Neural progenitor cell (in vitro differentiated cells): ENCODE data around the gene SLC38A10.

ENCODE experiments used
- EZH2 ChIP-seq: fragments of 200-600 bp; sonication (generic); IDR thresholded peaks from 2 replicates; pipeline ENCODE4 v1.6.1; 2017; ENCODE audit warnings: antibody characterized with exemption, mild to moderate bottlenecking, moderate library complexity
- EZH2phosphoT487 ChIP-seq: fragments of 200-600 bp; sonication (generic); IDR thresholded peaks from 2 replicates; pipeline ENCODE4 v1.6.1; 2017; ENCODE audit warnings: antibody characterized with exemption
- TF ChIP-seq, protein P1 (sequence below): fragments of 200-600 bp; sonication (generic); IDR thresholded peaks from 2 replicates; pipeline ENCODE4 v1.5.1; 2017; ENCODE audit warnings: antibody characterized with exemption, mild to moderate bottlenecking

DNA sequence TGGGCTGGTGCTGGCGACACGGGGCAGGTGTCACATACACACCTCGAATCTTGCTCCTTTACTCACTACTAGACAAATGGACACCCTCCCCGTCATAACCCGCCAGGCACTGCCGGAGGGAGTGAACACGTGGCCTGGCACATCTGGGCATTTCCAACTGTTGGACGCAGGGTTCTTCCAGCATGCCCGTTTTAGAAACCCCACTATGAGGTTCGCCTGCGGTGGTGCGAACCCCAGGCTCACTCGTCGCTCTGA, 65.5 kb downstream of the SLC38A10 start:
- TF ChIP-seq, protein P1, sequence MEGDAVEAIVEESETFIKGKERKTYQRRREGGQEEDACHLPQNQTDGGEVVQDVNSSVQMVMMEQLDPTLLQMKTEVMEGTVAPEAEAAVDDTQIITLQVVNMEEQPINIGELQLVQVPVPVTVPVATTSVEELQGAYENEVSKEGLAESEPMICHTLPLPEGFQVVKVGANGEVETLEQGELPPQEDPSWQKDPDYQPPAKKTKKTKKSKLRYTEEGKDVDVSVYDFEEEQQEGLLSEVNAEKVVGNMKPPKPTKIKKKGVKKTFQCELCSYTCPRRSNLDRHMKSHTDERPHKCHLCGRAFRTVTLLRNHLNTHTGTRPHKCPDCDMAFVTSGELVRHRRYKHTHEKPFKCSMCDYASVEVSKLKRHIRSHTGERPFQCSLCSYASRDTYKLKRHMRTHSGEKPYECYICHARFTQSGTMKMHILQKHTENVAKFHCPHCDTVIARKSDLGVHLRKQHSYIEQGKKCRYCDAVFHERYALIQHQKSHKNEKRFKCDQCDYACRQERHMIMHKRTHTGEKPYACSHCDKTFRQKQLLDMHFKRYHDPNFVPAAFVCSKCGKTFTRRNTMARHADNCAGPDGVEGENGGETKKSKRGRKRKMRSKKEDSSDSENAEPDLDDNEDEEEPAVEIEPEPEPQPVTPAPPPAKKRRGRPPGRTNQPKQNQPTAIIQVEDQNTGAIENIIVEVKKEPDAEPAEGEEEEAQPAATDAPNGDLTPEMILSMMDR, result no peak
- TF ChIP-seq EZH2phosphoT487 (no peak), EZH2 (no peak)
